K562 (cell line): ENCODE data around the gene CCL8. TPM values are rescaled to one million over a fixed set of nuclear protein-coding genes. Genes with fewer than 3 reads are reported as not detected.

Experiments used
- ATAC-seq: fragments of 200-7000 bp; cut with Tn5 transposase; 3 replicates; pipeline ENCODE4 v1.9.1; 2020; ENCODE audit warnings: moderate library complexity
- BruUV-seq: library from RNA; stranded (reverse); fragments of 400-500 nt; replicated peaks from 2 replicates; lab custom pipeline; 2021; lab: Mats Ljungman, UMichigan
- CTCF ChIA-PET: fragments of 300-600 bp; formaldehyde crosslinking; extraction: SDS; loops from one replicate; lab custom pipeline; 2021; ENCODE audit warnings: low intra/inter-chr PET ratio; lab: Yijun Ruan, JAX
- POLR2A ChIA-PET: fragments of 300-600, 350-650 bp; sonication (Branson Sonifier 250); formaldehyde crosslinking; extraction: SDS; loops from one replicate; lab custom pipeline; 2021; ENCODE audit warnings: antibody characterized with exemption, inconsistent platforms; lab: Yijun Ruan, JAX
- DNase-seq, 4 experiments: peaks; one replicate each; pipeline versions ENCODE4 v3.0.0 to v3.0.0-alpha.2; 2011 to 2018; ENCODE audit warnings: low spot score in 3 of 4, mixed read lengths in 3 of 4; ENCODE audit errors: extremely low read depth in 1 of 4
- FAIRE-seq: peaks from 2 replicates; lab custom pipeline; 2011; peaks lifted over from hg19 to GRCh38; lab: Jason Lieb, UNC
- H2AFZ ChIP-seq: 2 replicates; pipeline ENCODE4 v1.6.0; 2011; ENCODE audit warnings: low read depth, low read length, control low read depth, inconsistent platforms
- H3K27ac ChIP-seq: fragments of 200-600 bp; 3 replicates; pipeline ENCODE4 v1.8.0; 2011; ENCODE audit warnings: low read depth, mild to moderate bottlenecking, control low read depth, inconsistent platforms, low read length, moderate library complexity, mixed read lengths; ENCODE audit errors: extremely low read depth
- H3K27me3 ChIP-seq, 2 experiments: fragments of 300-600 bp in 1 of 2; 2 replicates in 1 of 2; 3 replicates in 1 of 2; pipeline versions ENCODE4 v1.6.0 to v1.8.0; 2011; ENCODE audit warnings: inconsistent platforms in 2 of 2, low read length in 2 of 2, mild to moderate bottlenecking in 1 of 2, mixed read lengths in 1 of 2, moderate library complexity in 1 of 2; ENCODE audit not compliant: control insufficient read depth in 2 of 2, insufficient read depth in 2 of 2
- H3K36me3 ChIP-seq: fragments of 300-600 bp; 3 replicates; pipeline ENCODE4 v1.8.0; 2011; ENCODE audit warnings: mild to moderate bottlenecking, low read length, inconsistent platforms; ENCODE audit not compliant: control insufficient read depth, insufficient read depth
- H3K4me1 ChIP-seq, 2 experiments: fragments of 200-600 bp in 1 of 2; replicated peaks in 1 of 2; 2 replicates in 1 of 2; 3 replicates in 1 of 2; pipeline versions ENCODE4 v1.5.1 to v1.8.0; 2011; ENCODE audit warnings: inconsistent platforms in 2 of 2, low read length in 2 of 2, mild to moderate bottlenecking in 1 of 2, mixed read lengths in 1 of 2, moderate library complexity in 1 of 2; ENCODE audit not compliant: control insufficient read depth in 2 of 2, insufficient read depth in 2 of 2
- H3K4me2 ChIP-seq: 2 replicates; pipeline ENCODE4 v1.6.1; 2011; ENCODE audit warnings: low read length, control low read depth, inconsistent platforms, mixed read lengths; ENCODE audit not compliant: insufficient read depth
- H3K4me3 ChIP-seq: fragments of 200-600 bp; sonication (generic), shearing (Covaris generic); 2 replicates; pipeline ENCODE4 v1.5.1; 2016; ENCODE audit warnings: control low read depth, inconsistent platforms
- H3K79me2 ChIP-seq: fragments of 200-600 bp; 3 replicates; pipeline ENCODE4 v1.8.0; 2011; ENCODE audit warnings: low read length, inconsistent platforms; ENCODE audit not compliant: control insufficient read depth, insufficient read depth
- H3K9ac ChIP-seq, 2 experiments: 2 replicates each; pipeline versions ENCODE4 v1.6.0 to v1.6.1; 2011; ENCODE audit warnings: low read depth in 2 of 2, low read length in 2 of 2, control low read depth in 1 of 2, inconsistent platforms in 1 of 2, mild to moderate bottlenecking in 1 of 2, mixed read lengths in 1 of 2; ENCODE audit not compliant: insufficient read depth in 1 of 2
- H3K9me1 ChIP-seq: one replicate; pipeline ENCODE4 v1.6.0; 2011; ENCODE audit warnings: inconsistent platforms, mild to moderate bottlenecking, low read length, moderate library complexity; ENCODE audit not compliant: control insufficient read depth, insufficient read depth
- H3K9me3 ChIP-seq: replicated peaks from 2 replicates; pipeline ENCODE4 v1.5.1; 2011; ENCODE audit warnings: low read depth, low read length, inconsistent platforms; ENCODE audit not compliant: control insufficient read depth, insufficient read depth
- H4K20me1 ChIP-seq: replicated peaks from 2 replicates; pipeline ENCODE4 v1.6.1; 2011; ENCODE audit warnings: low read length, inconsistent platforms, mixed read lengths; ENCODE audit not compliant: control insufficient read depth, insufficient read depth
- ARNT ChIP-seq, 2 experiments: fragments of 450-650 bp; IDR thresholded peaks; 2 replicates each; pipeline ENCODE4 v1.6.1; 2016; ENCODE audit warnings: mild to moderate bottlenecking in 1 of 2
- ASH1L ChIP-seq: fragments of 450-650 bp; IDR thresholded peaks from 2 replicates; pipeline ENCODE4 v1.6.1; 2018; ENCODE audit warnings: borderline replicate concordance, mild to moderate bottlenecking, low read depth; ENCODE audit not compliant: partially characterized antibody
- CEBPB ChIP-seq: fragments of 450-650 bp; IDR thresholded peaks from 2 replicates; pipeline ENCODE4 v1.6.1; 2016; ENCODE audit warnings: missing genetic modification characterization, missing compliant biosample characterization
- ELF1 ChIP-seq: fragments of 200-800 bp; sonication (Bioruptor generic); IDR thresholded peaks from 2 replicates; pipeline ENCODE4 v1.6.1; 2016; ENCODE audit warnings: missing genetic modification characterization, missing compliant biosample characterization
- HOXB6 ChIP-seq: fragments of 250-450 bp; sonication (Bioruptor Pico); IDR thresholded peaks from 2 replicates; pipeline ENCODE4 v1.5.1; 2022; ENCODE audit warnings: mild to moderate bottlenecking, borderline replicate concordance
- MEF2A ChIP-seq: IDR thresholded peaks from 2 replicates; pipeline ENCODE4 v1.6.1; 2011; ENCODE audit warnings: low read depth, mild to moderate bottlenecking, low read length, moderate library complexity; ENCODE audit not compliant: control insufficient read depth
- NR2C2 ChIP-seq, 2 experiments: fragments of 200-800 bp in 1 of 2; sonication (Bioruptor generic) in 1 of 2; sonication (generic) in 1 of 2; formaldehyde crosslinking in 1 of 2; IDR thresholded peaks; 2 replicates each; pipeline versions ENCODE4 v1.6.1 to v1.8.0; 2016 to 2022; ENCODE audit warnings: mild to moderate bottlenecking in 1 of 2, missing compliant biosample characterization in 1 of 2, missing genetic modification characterization in 1 of 2, missing genetic modification reagents in 1 of 2
- PTBP1 ChIP-seq: fragments of 200-400 bp; formaldehyde crosslinking; IDR thresholded peaks from 2 replicates; pipeline ENCODE4 v1.6.1; 2017; ENCODE audit warnings: low read depth, low read length
- SIX5 ChIP-seq, 2 experiments: IDR thresholded peaks; 2 replicates each; pipeline ENCODE4 v1.6.1; 2011; ENCODE audit warnings: low read length in 2 of 2, borderline replicate concordance in 1 of 2, low read depth in 1 of 2, mild to moderate bottlenecking in 1 of 2, moderate library complexity in 1 of 2; ENCODE audit not compliant: insufficient read depth in 1 of 2
- ZBTB1 ChIP-seq: sonication (generic); formaldehyde crosslinking; IDR thresholded peaks from 2 replicates; pipeline ENCODE4 v1.8.1; 2023; ENCODE audit warnings: missing genetic modification reagents, low read depth, mild to moderate bottlenecking, borderline replicate concordance
- ZNF699 ChIP-seq: fragments of 250-450 bp; sonication (Bioruptor Pico); IDR thresholded peaks from 2 replicates; pipeline ENCODE4 v1.8.0; 2021; ENCODE audit warnings: mild to moderate bottlenecking, moderate library complexity; ENCODE audit not compliant: insufficient replicate concordance
- ZNF764 ChIP-seq: fragments of 250-450 bp; sonication (Bioruptor Pico); IDR thresholded peaks from 2 replicates; pipeline ENCODE4 v1.4.0; 2020; ENCODE audit warnings: low read depth, mild to moderate bottlenecking, moderate library complexity
- WGBS: fragments of 100-300 bp; shearing (Covaris generic); methylation state at CpG from one replicate; pipeline ENCODE4 v1.1.6; 2016; ENCODE audit warnings: low coverage, mixed read lengths; ENCODE audit not compliant: insufficient coverage; ENCODE audit errors: missing lambda C conversion rate; 5-methylcytosine and 5-hydroxymethylcytosine counted together
- in situ Hi-C: fragments of 300-500 bp; cut with MboI; formaldehyde crosslinking; loops from 4 replicates; pipeline ENCODE4 v1.15.0; 2018; ENCODE audit warnings: inconsistent platforms, mixed read lengths
- intact Hi-C: fragments of 100-400 bp; cut with micrococcal nuclease; formaldehyde crosslinking; loops from 2 replicates; pipeline ENCODE4 v1.14.2; 2022
- polyA plus RNA-seq, 8 experiments: library from polyadenylated mRNA; depleted of rRNA in 4 of 8; stranded (reverse) in 5 of 8; unstranded in 3 of 8; fragments of >200 nt; fragmentation: Nextera tagmentation in 2 of 8; fragmentation: Illumina TruSeq in 1 of 8; extraction: Ambion mirVana in 2 of 8; extraction: Trizol in 1 of 8; gene quantifications; 2 replicates each; pipeline versions ENCODE4 v1.2.1 to v1.2.3, GENCODE V29; 2011 to 2014; ENCODE audit warnings: inconsistent platforms in 1 of 8, missing spikeins in 1 of 8
- total RNA-seq, 7 experiments: library from RNA; depleted of rRNA in 6 of 7; stranded (reverse); fragments of >200 nt in 6 of 7; fragmentation: Illumina TruSeq in 2 of 7; extraction: Trizol in 2 of 7; gene quantifications; 2 replicates each; pipeline versions ENCODE4 v1.2.1 to v1.2.3, GENCODE V29; 2011 to 2021; ENCODE audit warnings: low replicate concordance in 1 of 7
- TF ChIP-seq, protein P1 (sequence below): fragments of 450-650 bp; IDR thresholded peaks from 2 replicates; pipeline ENCODE4 v1.6.1; 2016; ENCODE audit warnings: missing biosample characterization, missing genetic modification characterization
- TF ChIP-seq, protein P2 (sequence below): fragments of 450-650 bp; IDR thresholded peaks from 2 replicates; pipeline ENCODE4 v1.7.0; 2016; ENCODE audit warnings: borderline replicate concordance
- TF ChIP-seq, protein P3 (sequence below): sonication (generic); formaldehyde crosslinking; IDR thresholded peaks from 2 replicates; pipeline ENCODE4 v1.8.0; 2022; ENCODE audit warnings: mild to moderate bottlenecking, low read depth, missing genetic modification reagents
- TF ChIP-seq, protein P4 (sequence below), 2 experiments: fragments of 450-650 bp in 1 of 2; sonication (generic) in 1 of 2; formaldehyde crosslinking; conservative IDR thresholded peaks; 2 replicates each; pipeline versions ENCODE4 v1.4.0 to v1.8.1; 2020 to 2022; ENCODE audit warnings: mild to moderate bottlenecking in 1 of 2, missing genetic modification reagents in 1 of 2

CCL8 gene
- total and polyA plus RNA-seq, 9 of the 15 experiments (the other 6 are each of a cell fraction or from before 2014, with no cell fraction given): 0.06 TPM; not detected in 8

DNA sequence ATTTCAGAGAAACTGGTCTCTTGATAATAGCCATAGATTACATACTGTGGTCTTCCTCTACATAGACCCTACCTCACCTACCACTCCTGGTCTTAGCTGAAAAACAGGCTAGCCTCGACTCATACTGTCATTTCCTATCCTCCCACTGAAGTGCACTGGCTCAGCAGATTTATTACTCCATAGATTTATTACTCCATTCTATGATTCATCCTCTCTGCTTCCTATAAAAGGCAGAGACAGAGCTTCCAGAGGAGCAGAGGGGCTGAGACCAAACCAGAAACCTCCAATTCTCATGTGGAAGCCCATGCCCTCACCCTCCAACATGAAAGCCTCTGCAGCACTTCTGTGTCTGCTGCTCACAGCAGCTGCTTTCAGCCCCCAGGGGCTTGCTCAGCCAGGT lies 49.3 kb upstream of the CCL8 start, which contains the start of gene CCL7:
TSS of gene CCL7 (plus strand) at position 253 of the 400 bp plus-strand sequence. CDS start at position 323, 70 bp downstream.
- H4K20me1 ChIP-seq: no peaks in the 10 kb centered on the region
- no peaks in the 10 kb centered on the region for H3K9me1 ChIP-seq
- DNase-seq (no peak), FAIRE-seq (no peak), ATAC-seq (no peak)
- no peak within 1 kb of the TSS for H3K27ac ChIP-seq
- H3K27me3 ChIP-seq: no peaks in the 10 kb centered on the region
- ChIA-PET POLR2A (no interaction called here), CTCF (no interaction called here)
- H3K9me3 ChIP-seq: no peaks in the 10 kb centered on the region
- no TSS peak for BruUV-seq
- H2AFZ ChIP-seq: no peak within 1 kb of the TSS
- no peaks in the 10 kb centered on the region for H3K4me1 ChIP-seq
- intact Hi-C loops: no loop called here
- H3K4me2 ChIP-seq: no peak within 1 kb of the TSS
- H3K36me3 ChIP-seq: no peaks in the 10 kb centered on the region
- H3K9ac ChIP-seq: no peak within 1 kb of the TSS
- TF ChIP-seq ARNT (IDR thresholded peaks at IDR 0.05) (no peak), CEBPB (no peak), PTBP1 (no peak), HOXB6 (no peak), NR2C2 (CRISPR knock-in tag; IDR thresholded peaks at IDR 0.05) (no peak), NR2C2 (tag; IDR thresholded peaks at IDR 0.05) (no peak), SIX5 (IDR thresholded peaks at IDR 0.05; ENCODE audit: borderline replicate concordance in 1 of 2, insufficient read depth in 1 of 2, low read depth in 1 of 2, low read length in 2 of 2) (no peak), MEF2A (no peak), ZBTB1 (CRISPR knock-in tag) (no peak), ZNF764 (CRISPR knock-in tag) (no peak), ASH1L (no peak), ZNF699 (CRISPR knock-in tag) (no peak), ELF1 (tag) (no peak)
- TF ChIP-seq, protein P1, sequence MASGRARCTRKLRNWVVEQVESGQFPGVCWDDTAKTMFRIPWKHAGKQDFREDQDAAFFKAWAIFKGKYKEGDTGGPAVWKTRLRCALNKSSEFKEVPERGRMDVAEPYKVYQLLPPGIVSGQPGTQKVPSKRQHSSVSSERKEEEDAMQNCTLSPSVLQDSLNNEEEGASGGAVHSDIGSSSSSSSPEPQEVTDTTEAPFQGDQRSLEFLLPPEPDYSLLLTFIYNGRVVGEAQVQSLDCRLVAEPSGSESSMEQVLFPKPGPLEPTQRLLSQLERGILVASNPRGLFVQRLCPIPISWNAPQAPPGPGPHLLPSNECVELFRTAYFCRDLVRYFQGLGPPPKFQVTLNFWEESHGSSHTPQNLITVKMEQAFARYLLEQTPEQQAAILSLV: no peak
- TF ChIP-seq, protein P2, sequence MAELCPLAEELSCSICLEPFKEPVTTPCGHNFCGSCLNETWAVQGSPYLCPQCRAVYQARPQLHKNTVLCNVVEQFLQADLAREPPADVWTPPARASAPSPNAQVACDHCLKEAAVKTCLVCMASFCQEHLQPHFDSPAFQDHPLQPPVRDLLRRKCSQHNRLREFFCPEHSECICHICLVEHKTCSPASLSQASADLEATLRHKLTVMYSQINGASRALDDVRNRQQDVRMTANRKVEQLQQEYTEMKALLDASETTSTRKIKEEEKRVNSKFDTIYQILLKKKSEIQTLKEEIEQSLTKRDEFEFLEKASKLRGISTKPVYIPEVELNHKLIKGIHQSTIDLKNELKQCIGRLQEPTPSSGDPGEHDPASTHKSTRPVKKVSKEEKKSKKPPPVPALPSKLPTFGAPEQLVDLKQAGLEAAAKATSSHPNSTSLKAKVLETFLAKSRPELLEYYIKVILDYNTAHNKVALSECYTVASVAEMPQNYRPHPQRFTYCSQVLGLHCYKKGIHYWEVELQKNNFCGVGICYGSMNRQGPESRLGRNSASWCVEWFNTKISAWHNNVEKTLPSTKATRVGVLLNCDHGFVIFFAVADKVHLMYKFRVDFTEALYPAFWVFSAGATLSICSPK: no peak
- TF ChIP-seq, protein P3, sequence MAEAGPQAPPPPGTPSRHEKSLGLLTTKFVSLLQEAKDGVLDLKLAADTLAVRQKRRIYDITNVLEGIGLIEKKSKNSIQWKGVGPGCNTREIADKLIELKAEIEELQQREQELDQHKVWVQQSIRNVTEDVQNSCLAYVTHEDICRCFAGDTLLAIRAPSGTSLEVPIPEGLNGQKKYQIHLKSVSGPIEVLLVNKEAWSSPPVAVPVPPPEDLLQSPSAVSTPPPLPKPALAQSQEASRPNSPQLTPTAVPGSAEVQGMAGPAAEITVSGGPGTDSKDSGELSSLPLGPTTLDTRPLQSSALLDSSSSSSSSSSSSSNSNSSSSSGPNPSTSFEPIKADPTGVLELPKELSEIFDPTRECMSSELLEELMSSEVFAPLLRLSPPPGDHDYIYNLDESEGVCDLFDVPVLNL (CRISPR knock-in tag): no peak
- TF ChIP-seq, protein P4, sequence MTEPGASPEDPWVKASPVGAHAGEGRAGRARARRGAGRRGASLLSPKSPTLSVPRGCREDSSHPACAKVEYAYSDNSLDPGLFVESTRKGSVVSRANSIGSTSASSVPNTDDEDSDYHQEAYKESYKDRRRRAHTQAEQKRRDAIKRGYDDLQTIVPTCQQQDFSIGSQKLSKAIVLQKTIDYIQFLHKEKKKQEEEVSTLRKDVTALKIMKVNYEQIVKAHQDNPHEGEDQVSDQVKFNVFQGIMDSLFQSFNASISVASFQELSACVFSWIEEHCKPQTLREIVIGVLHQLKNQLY (CRISPR knock-in tag; conservative IDR thresholded peaks at IDR 0.05): no peak
- no peak within 1 kb of the TSS for H3K4me3 ChIP-seq
- no peaks in the 10 kb centered on the region for H3K79me2 ChIP-seq
- 0% methylated on average over 1 of the region's 1 CpG for WGBS
- in situ Hi-C loops: no loop called here
